CD1c-positive myeloid dendritic cell (primary cell): Measurements from ENCODE around the gene NES.

Source experiments
- DNase-seq: peaks from one replicate; pipeline ENCODE4 v3.0.0-alpha.2; 2016; ENCODE audit errors: extremely low spot score

NES gene

DNA sequence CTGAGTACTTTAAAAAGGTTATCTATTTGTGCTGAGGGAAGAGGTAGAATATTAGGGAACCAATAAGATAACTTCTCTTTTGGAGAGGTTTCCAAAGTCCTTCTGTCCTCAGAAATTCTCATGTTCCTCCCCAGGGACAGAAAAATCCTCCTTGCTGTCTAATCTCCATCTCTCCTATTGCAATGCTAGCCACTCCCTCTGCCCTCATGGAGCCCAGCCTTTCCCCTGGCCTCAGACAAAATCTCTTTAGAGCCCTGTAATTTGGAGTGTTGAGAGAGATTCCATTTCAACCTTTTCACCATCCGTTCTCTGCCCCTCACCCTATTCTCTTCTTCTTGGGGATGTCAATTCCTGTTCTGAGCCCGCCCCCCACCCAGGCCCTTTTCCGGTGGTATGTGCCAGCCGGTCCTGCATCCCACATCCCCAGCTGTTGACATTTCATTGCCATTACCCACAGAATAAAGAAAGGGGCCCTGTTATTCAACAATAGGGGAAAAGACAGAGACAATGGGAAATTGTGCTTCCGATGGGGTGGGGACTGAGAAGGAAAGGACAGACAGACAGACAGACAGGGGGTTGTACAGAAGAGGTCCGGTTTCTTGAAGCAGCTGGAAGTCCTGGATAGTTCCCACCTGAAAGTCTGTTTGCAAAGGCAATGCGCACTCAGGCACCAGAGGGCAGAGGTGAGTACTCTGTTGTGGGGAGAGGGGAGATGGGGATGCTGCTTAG, 58.2 kb downstream of the NES start, which contains the start of gene HAPLN2:
HAPLN2 (plus strand) TSS at position 563 of the 729 bp plus-strand sequence. CDS start 4,076 bp downstream, outside the sequence.
- no peak for DNase-seq
